Karpas-422 (cell line): ENCODE measurements around the gene CDK9. TPM values are rescaled to one million over a fixed set of nuclear protein-coding genes. Genes with fewer than 3 reads are reported as not detected.

Experiments
- DNase-seq: peaks from one replicate; pipeline ENCODE4 v3.0.0-alpha.2; 2015
- H2AFZ ChIP-seq: fragments of 200-600 bp; sonication (generic); 2 replicates; pipeline ENCODE4 v1.6.1; 2014; ENCODE audit warnings: antibody characterized with exemption, low read length, mixed read lengths
- H3K27ac ChIP-seq: fragments of 200-600 bp; sonication (generic); 2 replicates; pipeline ENCODE4 v1.5.1; 2014; ENCODE audit warnings: mild to moderate bottlenecking, low read length, moderate library complexity
- H3K27me3 ChIP-seq: fragments of 200-600 bp; sonication (generic); 2 replicates; pipeline ENCODE4 v1.6.1; 2014; ENCODE audit warnings: low read length, mixed read lengths
- H3K36me3 ChIP-seq: fragments of 200-600 bp; sonication (generic); 2 replicates; pipeline ENCODE4 v1.6.1; 2014; ENCODE audit warnings: low read length, mixed read lengths; ENCODE audit not compliant: insufficient read depth
- H3K4me1 ChIP-seq: fragments of 200-600 bp; sonication (generic); 2 replicates; pipeline ENCODE4 v1.6.1; 2014; ENCODE audit warnings: mild to moderate bottlenecking, low read length, mixed read lengths
- H3K4me2 ChIP-seq: fragments of 200-600 bp; sonication (generic); 2 replicates; pipeline ENCODE4 v1.6.1; 2014; ENCODE audit warnings: low read length, low read depth, mild to moderate bottlenecking; ENCODE audit not compliant: poor library complexity, severe bottlenecking
- H3K4me3 ChIP-seq: fragments of 200-600 bp; sonication (generic); 2 replicates; pipeline ENCODE4 v1.5.1; 2014; ENCODE audit warnings: mild to moderate bottlenecking, antibody characterized with exemption, low read length, mixed read lengths
- H3K79me2 ChIP-seq: fragments of 200-600 bp; sonication (generic); 2 replicates; pipeline ENCODE4 v1.6.1; 2014; ENCODE audit warnings: mild to moderate bottlenecking, low read length, mixed read lengths
- H3K9ac ChIP-seq: fragments of 200-600 bp; sonication (generic); 2 replicates; pipeline ENCODE4 v1.6.0; 2014; ENCODE audit warnings: low read length
- H3K9me2 ChIP-seq: fragments of 200-600 bp; sonication (generic), shearing (Covaris generic); replicated peaks from 2 replicates; pipeline ENCODE4 v1.6.0; 2014; ENCODE audit warnings: mild to moderate bottlenecking, low read length, moderate library complexity; ENCODE audit not compliant: insufficient read depth
- H3K9me3 ChIP-seq: fragments of 300-700, 200-600 bp; sonication (generic); 2 replicates; pipeline ENCODE4 v1.6.1; 2014; ENCODE audit warnings: low read length, mixed read lengths
- H4K20me1 ChIP-seq: fragments of 200-600 bp; sonication (generic); 2 replicates; pipeline ENCODE4 v1.6.1; 2014; ENCODE audit warnings: mild to moderate bottlenecking, antibody characterized with exemption, low read length, low read depth; ENCODE audit not compliant: insufficient read depth
- total RNA-seq: library from RNA; depleted of rRNA; stranded (reverse); fragments of >200 nt; shearing (Covaris generic); gene quantifications from 2 replicates; pipeline ENCODE4 v1.2.3, GENCODE V29; 2014; ENCODE audit warnings: low replicate concordance; rRNA removed

CDK9 gene
- 23.9 and 30.7 TPM in 2 replicates for total RNA-seq

GRCh38 chr9:127785933-127786772, at the start of gene CDK9:
Gene CDK9, plus strand, starts transcription at chr9:127786034. Its CDS starts 115 bp downstream, at chr9:127786149.
- peaks cover 40% of the 10 kb centered on the region for H4K20me1 ChIP-seq
- peak within 1 kb of the TSS; percentile 78 for H3K4me3 ChIP-seq
- H3K79me2 ChIP-seq = peaks cover 22% of the 10 kb centered on the region

DNA sequence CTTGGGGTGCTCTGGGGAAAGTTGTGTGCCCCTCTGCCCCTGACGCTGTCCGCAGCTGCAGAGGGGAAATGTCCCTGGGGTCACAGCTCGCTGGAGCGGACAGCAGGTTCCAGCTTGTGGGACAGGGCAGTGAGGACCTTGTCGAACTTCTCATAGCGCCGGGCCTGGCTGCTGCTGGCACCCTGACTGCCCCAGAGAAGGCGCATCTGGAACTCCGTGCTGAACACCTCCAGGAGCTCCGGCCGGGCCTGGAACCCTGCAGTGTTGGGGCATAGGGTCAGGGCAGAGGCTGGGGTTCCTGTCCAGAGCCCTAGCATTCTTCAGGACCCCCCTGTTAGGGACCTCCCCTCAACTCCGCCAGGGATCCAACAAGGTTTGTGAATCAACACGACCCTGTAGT, 47.2 kb upstream of the CDK9 start:
- H3K4me3 ChIP-seq = no peak overlapping the region
- no peak overlapping the region for H2AFZ ChIP-seq
- H3K9me3 ChIP-seq = no peaks in the 10 kb centered on the region
- H4K20me1 ChIP-seq = no peaks in the 10 kb centered on the region
- no peak overlapping the region for H3K9ac ChIP-seq
- H3K27ac ChIP-seq = no peak overlapping the region
- H3K4me1 ChIP-seq = peaks cover 14% of the 10 kb centered on the region
- no peak for DNase-seq
- H3K36me3 ChIP-seq = no peaks in the 10 kb centered on the region
- no peaks in the 10 kb centered on the region for H3K9me2 ChIP-seq
- no peaks in the 10 kb centered on the region for H3K27me3 ChIP-seq
- H3K4me2 ChIP-seq = no peak overlapping the region
- H3K79me2 ChIP-seq = no peaks in the 10 kb centered on the region

More at GRCh38 chr9:127785933-127786772, at the start of gene CDK9:
- Histone ChIP-seq H3K4me1 (peaks cover 27% of the 10 kb centered on the region), H2AFZ (0 out of 2 replicates have a peak within 1 kb of the TSS, but pooled peaks have one; percentile 37), H3K9me3 (no peaks in the 10 kb centered on the region), H3K9ac (peak within 1 kb of the TSS; percentile 100), H3K9me2 (no peaks in the 10 kb centered on the region), H3K36me3 (peaks cover 30% of the 10 kb centered on the region), H3K27ac (peak within 1 kb of the TSS; percentile 72), H3K27me3 (no peaks in the 10 kb centered on the region), H3K4me2 (peak within 1 kb of the TSS; percentile 83)
- peak; percentile 97 for DNase-seq

GRCh38 chr9:127739614-127740330, 46.1 kb upstream of the CDK9 start:
- DNase-seq = no peak
- H4K20me1 ChIP-seq = no peaks in the 10 kb centered on the region
- no peaks in the 10 kb centered on the region for H3K27me3 ChIP-seq
- H3K36me3 ChIP-seq = no peaks in the 10 kb centered on the region
- no peak overlapping the region for H3K27ac ChIP-seq
- H3K9ac ChIP-seq = no peak overlapping the region
- no peak overlapping the region for H2AFZ ChIP-seq
- peaks cover 6% of the 10 kb centered on the region for H3K4me1 ChIP-seq
- H3K4me2 ChIP-seq = no peak overlapping the region
- no peaks in the 10 kb centered on the region for H3K9me2 ChIP-seq
- no peak overlapping the region for H3K4me3 ChIP-seq
- H3K79me2 ChIP-seq = no peaks in the 10 kb centered on the region
- H3K9me3 ChIP-seq = no peaks in the 10 kb centered on the region

GRCh38 chr9:127741831-127742434, 43.9 kb upstream of the CDK9 start:
- Histone ChIP-seq H2AFZ (no peak overlapping the region), H3K4me1 (no peaks in the 10 kb centered on the region), H3K79me2 (no peaks in the 10 kb centered on the region), H3K27ac (no peak overlapping the region), H3K9me2 (no peaks in the 10 kb centered on the region), H3K9ac (no peak overlapping the region), H3K36me3 (no peaks in the 10 kb centered on the region), H3K9me3 (no peaks in the 10 kb centered on the region), H3K27me3 (no peaks in the 10 kb centered on the region), H4K20me1 (no peaks in the 10 kb centered on the region), H3K4me2 (no peak overlapping the region), H3K4me3 (no peak overlapping the region)
- no peak for DNase-seq

- DNase-seq = peak; percentile 54
- Histone ChIP-seq H2AFZ (no peak overlapping the region), H3K27ac (no peak overlapping the region), H3K4me1 (no peaks in the 10 kb centered on the region), H3K79me2 (no peaks in the 10 kb centered on the region), H3K4me3 (no peak overlapping the region), H4K20me1 (no peaks in the 10 kb centered on the region), H3K4me2 (no peak overlapping the region), H3K9me2 (no peaks in the 10 kb centered on the region), H3K27me3 (no peaks in the 10 kb centered on the region), H3K9me3 (no peaks in the 10 kb centered on the region), H3K36me3 (no peaks in the 10 kb centered on the region), H3K9ac (no peak overlapping the region)
Observed at GRCh38 chr9:127742435-127743088, 43.3 kb upstream of the CDK9 start.

- H3K36me3 ChIP-seq = no peaks in the 10 kb centered on the region
- H2AFZ ChIP-seq = no peak overlapping the region
- H3K4me1 ChIP-seq = no peaks in the 10 kb centered on the region
- no peaks in the 10 kb centered on the region for H3K9me3 ChIP-seq
- H4K20me1 ChIP-seq = no peaks in the 10 kb centered on the region
- no peaks in the 10 kb centered on the region for H3K79me2 ChIP-seq
- H3K27me3 ChIP-seq = no peaks in the 10 kb centered on the region
- H3K9me2 ChIP-seq = no peaks in the 10 kb centered on the region
- no peak overlapping the region for H3K4me3 ChIP-seq
- DNase-seq = no peak
- H3K4me2 ChIP-seq = no peak overlapping the region
- no peak overlapping the region for H3K9ac ChIP-seq
- H3K27ac ChIP-seq = no peak overlapping the region
Observed at GRCh38 chr9:127744398-127745110, 41.3 kb upstream of the CDK9 start.

DNA sequence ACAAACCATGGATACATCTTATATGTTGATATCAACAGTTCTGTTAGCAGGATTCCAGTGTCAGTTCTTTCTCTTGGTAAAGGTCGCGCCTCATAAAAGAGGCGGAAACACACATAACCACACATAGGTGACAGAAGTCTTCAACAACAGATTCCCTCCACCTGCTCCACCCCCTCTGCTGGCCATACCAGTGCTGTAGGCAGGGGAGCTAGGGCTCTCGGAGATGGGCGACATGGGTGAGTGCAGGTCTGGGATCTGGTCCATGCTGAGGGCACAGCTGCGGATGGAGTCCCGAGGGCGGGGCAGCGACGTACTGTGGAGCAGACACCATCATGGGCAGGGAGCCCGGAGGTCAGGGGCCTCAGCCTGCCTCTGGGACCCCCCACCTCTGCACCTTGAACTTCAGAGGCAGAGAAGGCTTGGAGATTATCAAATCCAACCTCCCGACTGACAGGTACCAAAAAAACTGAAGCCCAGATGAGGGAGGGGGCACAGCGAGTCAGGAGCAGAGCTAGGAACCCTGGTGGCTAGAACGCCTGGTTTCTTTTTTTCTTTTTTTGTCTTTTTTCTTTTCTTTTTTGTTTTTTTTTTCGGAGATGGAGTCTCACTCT, 38.8 kb upstream of the CDK9 start:
- no peak for DNase-seq
- H3K9ac ChIP-seq = no peak overlapping the region
- H3K27ac ChIP-seq = no peak overlapping the region

More for the DNA sequence above, 38.8 kb upstream of the CDK9 start:
- Histone ChIP-seq H3K4me2 (no peak overlapping the region), H3K9me3 (no peaks in the 10 kb centered on the region), H4K20me1 (no peaks in the 10 kb centered on the region), H3K4me3 (no peak overlapping the region), H3K4me1 (no peaks in the 10 kb centered on the region), H3K9me2 (no peaks in the 10 kb centered on the region), H3K27me3 (no peaks in the 10 kb centered on the region), H2AFZ (no peak overlapping the region), H3K79me2 (no peaks in the 10 kb centered on the region), H3K36me3 (no peaks in the 10 kb centered on the region)
